GM12801 (cell line): Measurements from ENCODE around the gene PGM1.

Source experiments
- TF ChIP-seq, protein P1 (sequence below): IDR thresholded peaks from one replicate; pipeline ENCODE4 v1.5.1; 2011; ENCODE audit warnings: control low read depth; ENCODE audit not compliant: insufficient read length; ENCODE audit errors: extremely low read depth

Gene PGM1

DNA sequence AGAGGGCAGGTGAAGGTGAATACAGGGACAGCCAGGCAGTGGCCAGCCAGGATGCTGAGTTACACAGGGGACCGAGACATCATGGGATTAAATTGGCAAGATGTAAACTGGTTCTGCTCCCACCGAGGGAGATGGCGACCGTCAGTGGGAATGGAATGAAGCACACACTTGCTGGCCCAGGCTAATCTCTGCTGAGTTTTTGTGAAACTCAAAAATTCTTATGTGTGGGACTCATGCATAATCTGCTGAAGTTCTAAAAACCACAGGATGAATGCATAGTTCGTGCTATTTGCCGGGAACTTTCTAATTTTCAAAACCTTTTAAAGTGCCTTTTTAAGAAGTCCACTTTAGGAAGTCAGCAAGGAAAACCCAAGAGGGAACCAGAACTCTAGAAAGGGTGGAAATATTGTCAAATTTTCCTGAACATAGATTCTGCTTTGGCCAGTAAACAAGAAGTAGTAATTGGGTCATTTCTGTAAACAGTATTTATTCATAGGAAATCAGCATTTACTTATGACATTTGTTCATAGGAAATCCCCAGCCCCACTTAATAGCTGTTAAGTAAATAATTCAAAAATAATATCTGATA, 95.2 kb downstream of the PGM1 start:
- TF ChIP-seq, protein P1, sequence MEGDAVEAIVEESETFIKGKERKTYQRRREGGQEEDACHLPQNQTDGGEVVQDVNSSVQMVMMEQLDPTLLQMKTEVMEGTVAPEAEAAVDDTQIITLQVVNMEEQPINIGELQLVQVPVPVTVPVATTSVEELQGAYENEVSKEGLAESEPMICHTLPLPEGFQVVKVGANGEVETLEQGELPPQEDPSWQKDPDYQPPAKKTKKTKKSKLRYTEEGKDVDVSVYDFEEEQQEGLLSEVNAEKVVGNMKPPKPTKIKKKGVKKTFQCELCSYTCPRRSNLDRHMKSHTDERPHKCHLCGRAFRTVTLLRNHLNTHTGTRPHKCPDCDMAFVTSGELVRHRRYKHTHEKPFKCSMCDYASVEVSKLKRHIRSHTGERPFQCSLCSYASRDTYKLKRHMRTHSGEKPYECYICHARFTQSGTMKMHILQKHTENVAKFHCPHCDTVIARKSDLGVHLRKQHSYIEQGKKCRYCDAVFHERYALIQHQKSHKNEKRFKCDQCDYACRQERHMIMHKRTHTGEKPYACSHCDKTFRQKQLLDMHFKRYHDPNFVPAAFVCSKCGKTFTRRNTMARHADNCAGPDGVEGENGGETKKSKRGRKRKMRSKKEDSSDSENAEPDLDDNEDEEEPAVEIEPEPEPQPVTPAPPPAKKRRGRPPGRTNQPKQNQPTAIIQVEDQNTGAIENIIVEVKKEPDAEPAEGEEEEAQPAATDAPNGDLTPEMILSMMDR, result no peak

DNA sequence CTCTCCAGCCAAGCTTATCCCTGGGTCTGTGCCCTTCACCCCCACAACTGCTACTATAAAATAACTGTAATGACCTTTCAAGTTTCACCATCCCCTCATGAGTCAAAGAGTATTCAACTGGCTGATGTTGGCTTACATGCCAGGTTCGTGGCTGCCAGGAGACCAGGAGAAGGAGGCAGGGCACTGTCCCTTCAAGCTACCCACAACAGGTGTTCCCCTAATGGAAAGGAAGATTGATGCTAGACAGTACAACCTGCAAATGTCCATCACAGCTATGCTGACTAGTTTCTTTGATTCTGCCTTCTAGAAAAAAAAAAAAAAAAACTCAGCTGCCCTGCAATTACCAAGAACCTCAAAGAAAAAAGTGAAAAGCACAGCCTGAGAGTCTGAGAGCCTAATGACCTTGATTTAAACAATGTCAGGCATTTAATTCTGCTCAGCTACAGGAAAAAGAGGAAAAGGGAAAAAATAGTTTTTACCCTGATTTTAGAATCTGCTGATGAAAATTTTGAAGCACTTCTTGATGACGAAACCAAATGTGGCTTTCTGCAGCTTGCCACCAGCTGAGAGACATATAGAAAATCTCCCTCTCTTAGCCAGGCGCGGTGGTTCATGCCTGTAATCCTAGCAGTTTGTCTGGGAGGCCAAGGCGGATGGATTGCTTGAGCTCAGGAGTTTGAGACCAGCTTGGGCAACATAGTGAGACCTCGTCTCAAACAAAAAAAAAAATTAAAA, 97.9 kb downstream of the PGM1 start:
- TF ChIP-seq, protein P1, result no peak

DNA sequence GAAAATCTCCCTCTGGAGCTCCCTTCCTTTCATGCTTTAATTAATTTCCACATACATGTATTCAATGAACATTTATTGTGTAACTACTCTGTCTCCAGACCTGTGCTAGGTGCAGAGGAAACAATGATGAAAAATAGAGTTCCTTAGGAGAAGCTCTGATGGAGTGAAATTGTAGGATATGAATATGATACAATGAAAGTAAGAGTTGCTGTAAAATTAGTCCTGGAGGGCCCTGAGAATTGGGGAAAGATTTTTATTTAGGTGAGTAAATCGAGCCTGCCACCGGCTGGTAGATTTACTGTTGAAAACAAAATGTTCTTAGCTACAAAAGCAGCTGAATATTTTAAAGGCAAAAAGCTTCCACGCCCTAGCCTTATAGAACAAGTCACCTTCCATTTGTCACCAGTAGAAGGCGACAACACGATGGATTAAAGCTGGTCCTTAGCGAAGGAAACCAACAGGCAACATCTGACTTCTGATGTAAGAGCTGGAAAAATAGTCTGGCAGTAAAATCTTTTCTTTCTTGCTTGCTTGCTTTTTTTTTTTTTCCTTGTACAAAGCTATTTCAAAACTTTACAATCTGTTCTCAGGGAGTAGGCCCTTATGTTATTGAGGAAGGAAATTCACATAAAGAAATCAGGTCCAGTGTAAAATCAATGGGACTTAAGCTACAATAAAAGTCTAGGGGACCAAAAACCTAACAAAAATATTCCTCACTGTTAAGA, 98.7 kb downstream of the PGM1 start:
- TF ChIP-seq, protein P1, result peak; percentile 35

DNA sequence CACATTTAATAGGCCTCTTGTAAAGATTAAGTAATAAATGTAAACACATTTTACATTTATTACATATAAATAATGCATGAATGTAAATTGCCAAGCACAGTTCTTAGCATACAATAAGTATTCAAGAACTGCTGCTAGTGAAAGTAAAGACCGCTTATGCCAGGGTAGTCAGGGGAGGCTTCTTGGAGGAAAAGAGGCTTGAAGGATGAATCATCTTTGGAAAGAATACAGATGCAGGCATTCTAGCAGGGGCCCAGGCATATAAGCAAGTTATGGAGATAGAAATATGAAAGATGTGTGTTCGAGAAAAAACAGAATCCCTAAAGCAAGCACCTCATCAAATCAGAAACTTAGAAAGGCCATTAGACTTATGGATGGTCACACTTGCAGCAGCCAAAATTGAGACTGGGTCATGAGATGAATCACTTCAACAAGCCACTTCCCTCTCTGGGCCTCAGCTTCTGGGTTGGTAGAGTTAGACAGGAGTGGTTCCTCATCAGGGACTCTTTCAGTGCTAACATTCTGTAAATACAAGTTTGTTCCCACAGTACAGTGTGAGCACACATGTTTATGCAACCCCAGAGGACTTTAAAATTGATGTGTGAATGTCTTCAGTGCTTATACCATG, 100.8 kb downstream of the PGM1 start:
- TF ChIP-seq, protein P1, result no peak

DNA sequence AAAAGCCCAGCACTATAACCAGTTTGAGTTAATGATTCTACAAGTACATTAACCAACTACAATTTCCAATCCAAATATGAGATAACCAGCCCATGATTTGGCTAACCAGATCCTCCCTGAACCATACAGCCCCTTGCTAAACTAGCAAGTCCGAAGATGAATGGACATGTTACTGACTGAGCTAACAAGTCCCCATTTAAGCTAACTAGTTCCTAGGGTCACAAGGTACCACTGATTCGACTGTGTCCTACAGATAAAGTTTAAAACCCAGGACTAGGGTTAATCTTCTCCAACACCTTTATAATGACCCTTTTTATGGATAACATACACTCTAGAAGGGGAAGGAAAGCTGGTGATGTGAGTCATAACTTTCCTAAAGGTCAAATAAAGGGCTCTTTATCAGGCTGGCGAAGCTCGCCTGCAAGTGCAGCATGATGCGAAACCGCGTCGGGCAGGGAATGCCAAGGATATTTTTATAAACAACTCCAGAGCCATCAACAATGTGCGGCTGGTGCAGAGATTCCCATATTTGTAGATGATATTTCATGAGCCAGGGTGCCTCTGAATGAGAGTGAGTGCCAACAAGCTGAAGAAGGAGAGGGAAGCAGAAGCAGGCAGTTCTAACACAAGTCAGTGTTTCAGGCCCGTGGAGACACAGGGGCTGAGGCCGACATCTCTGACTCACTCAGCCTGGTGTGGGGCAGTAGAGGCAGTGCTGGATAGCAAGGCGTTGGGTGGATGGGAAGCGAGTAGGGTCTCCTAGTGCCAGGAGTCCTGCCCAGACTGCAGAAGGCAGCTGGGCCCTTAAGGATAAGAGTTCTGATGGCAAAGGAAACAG, 105.0 kb downstream of the PGM1 start:
- TF ChIP-seq, protein P1, result no peak

DNA sequence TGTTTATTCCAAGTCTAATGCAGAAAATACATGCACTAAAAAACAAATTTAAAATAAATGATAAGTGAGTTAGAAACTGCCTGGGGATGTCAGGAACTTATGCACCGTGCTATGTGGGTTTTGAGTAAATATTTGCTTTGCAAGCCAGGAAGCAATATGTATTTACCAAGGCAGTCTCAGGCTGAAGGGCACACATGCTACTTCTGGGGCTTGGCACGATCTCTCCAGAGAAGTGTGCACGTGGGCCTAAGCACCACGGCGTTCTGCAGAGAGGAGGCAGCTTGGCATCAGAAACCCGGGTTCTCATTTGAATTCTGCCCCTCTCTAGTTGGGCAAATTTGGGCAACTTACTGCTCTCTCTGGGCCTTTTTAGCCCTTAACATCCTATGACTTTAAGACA, 108.0 kb downstream of the PGM1 start:
- TF ChIP-seq, protein P1, result no peak
